Smooth muscle cell (in vitro differentiated cells): ENCODE measurements around the gene MYO19. TPM values are rescaled to one million over a fixed set of nuclear protein-coding genes. Genes with fewer than 3 reads are reported as not detected.

Experiments used
- DNase-seq: peaks from one replicate; lab custom pipeline; 2025; ENCODE audit not compliant: unreplicated experiment; lab: John Stamatoyannopoulos, UW
- H2AFZ ChIP-seq: fragments of 200-600 bp; sonication (generic); 2 replicates; pipeline ENCODE4 v1.6.0; 2016; ENCODE audit warnings: antibody characterized with exemption, low read depth, mild to moderate bottlenecking
- H3F3A ChIP-seq: fragments of 200-600 bp; sonication (generic); 2 replicates; pipeline ENCODE4 v1.6.0; 2017; ENCODE audit warnings: antibody characterized with exemption, low read depth
- H3K27ac ChIP-seq: fragments of 200-600 bp; sonication (generic); 2 replicates; pipeline ENCODE4 v1.5.1; 2016; ENCODE audit warnings: low read depth, mild to moderate bottlenecking
- H3K27me3 ChIP-seq: fragments of 200-600 bp; sonication (generic); 2 replicates; pipeline ENCODE4 v1.6.1; 2016; ENCODE audit warnings: low read depth, mild to moderate bottlenecking
- H3K36me3 ChIP-seq: fragments of 200-600 bp; sonication (generic); 2 replicates; pipeline ENCODE4 v1.5.1; 2016; ENCODE audit warnings: low read depth
- H3K4me1 ChIP-seq: fragments of 200-600 bp; sonication (generic); 2 replicates; pipeline ENCODE4 v1.5.1; 2016; ENCODE audit warnings: low read depth
- H3K4me2 ChIP-seq: fragments of 200-600 bp; sonication (generic); 2 replicates; pipeline ENCODE4 v1.6.0; 2016; ENCODE audit warnings: mild to moderate bottlenecking
- H3K4me3 ChIP-seq: fragments of 200-600 bp; sonication (generic); 2 replicates; pipeline ENCODE4 v1.5.1; 2016; ENCODE audit warnings: mild to moderate bottlenecking
- H3K79me2 ChIP-seq: fragments of 200-600 bp; sonication (generic); 2 replicates; pipeline ENCODE4 v1.6.0; 2016; ENCODE audit warnings: low read depth, mild to moderate bottlenecking
- H3K9ac ChIP-seq: fragments of 200-600 bp; sonication (generic); 2 replicates; pipeline ENCODE4 v1.6.0; 2016; ENCODE audit warnings: low read depth
- H3K9me3 ChIP-seq: fragments of 200-600 bp; sonication (generic); replicated peaks from 2 replicates; pipeline ENCODE4 v1.5.1; 2016; ENCODE audit warnings: low read depth
- H4K20me1 ChIP-seq: fragments of 200-600 bp; sonication (generic); 2 replicates; pipeline ENCODE4 v1.6.0; 2016; ENCODE audit warnings: low read depth
- CTCF ChIP-seq: fragments of 200-600 bp; sonication (generic); IDR thresholded peaks from 2 replicates; pipeline ENCODE4 v1.5.1; 2017; ENCODE audit warnings: borderline replicate concordance, mild to moderate bottlenecking, antibody characterized with exemption; ENCODE audit not compliant: insufficient read depth, poor library complexity, severe bottlenecking
- WGBS: methylation state at CpG from one replicate; pipeline ENCODE4 v1.1.7; 2016; ENCODE audit warnings: low lambda C conversion rate; 5-methylcytosine and 5-hydroxymethylcytosine counted together
- polyA plus RNA-seq: library from polyadenylated mRNA; unstranded; fragments of >200 nt; fragmentation: Nextera tagmentation; extraction: Ambion mirVana; gene quantifications from 2 replicates; pipeline ENCODE4 v1.2.1, GENCODE V29; 2016
- total RNA-seq: library from RNA; depleted of rRNA; stranded (reverse); fragments of >200 nt; gene quantifications from 2 replicates; pipeline ENCODE4 v1.2.3, GENCODE V29; 2014

Gene MYO19
- total and polyA plus RNA-seq, 2 experiments from 2014 or later: 20.4 to 34.8 TPM

GRCh38 chr17:36475346-36475970, 59.2 kb downstream of the MYO19 start:
- Histone ChIP-seq H4K20me1 (no peaks in the 10 kb centered on the region), H3K79me2 (no peaks in the 10 kb centered on the region)
- 79% methylated on average over 4 of the region's 4 CpGs for WGBS

GRCh38 chr17:36474571-36474970, 60.1 kb downstream of the MYO19 start:
- Histone ChIP-seq H3K4me2 (no peak overlapping the region), H3K36me3 (no peaks in the 10 kb centered on the region), H3K4me3 (no peak overlapping the region), H2AFZ (no peak overlapping the region), H4K20me1 (no peaks in the 10 kb centered on the region), H3K27ac (no peak overlapping the region), H3K9me3 (no peaks in the 10 kb centered on the region), H3K79me2 (no peaks in the 10 kb centered on the region), H3K4me1 (no peaks in the 10 kb centered on the region), H3K9ac (no peak overlapping the region), H3F3A (no peaks in the 10 kb centered on the region), H3K27me3 (peaks cover 73% of the 10 kb centered on the region)
- TF ChIP-seq CTCF: no peak
- 83% methylated on average over 7 of the region's 7 CpGs for WGBS
- no peak for DNase-seq

More at GRCh38 chr17:36475346-36475970, 59.2 kb downstream of the MYO19 start:
- Histone ChIP-seq H3K4me1 (no peaks in the 10 kb centered on the region), H3K9ac (no peak overlapping the region), H2AFZ (no peak overlapping the region), H3K4me2 (no peak overlapping the region), H3K9me3 (no peaks in the 10 kb centered on the region), H3K4me3 (no peak overlapping the region), H3K27ac (no peak overlapping the region), H3F3A (no peaks in the 10 kb centered on the region), H3K27me3 (peaks cover 71% of the 10 kb centered on the region), H3K36me3 (no peaks in the 10 kb centered on the region)
- TF ChIP-seq CTCF: no peak
- DNase-seq: no peak

GRCh38 chr17:36470499-36470898, 64.2 kb downstream of the MYO19 start:
- H4K20me1 ChIP-seq: no peaks in the 10 kb centered on the region
- H2AFZ ChIP-seq: no peak overlapping the region
- no peaks in the 10 kb centered on the region for H3K4me1 ChIP-seq
- no peak overlapping the region for H3K9ac ChIP-seq
- H3K27ac ChIP-seq: no peak overlapping the region
- H3K27me3 ChIP-seq: peaks cover 60% of the 10 kb centered on the region
- H3F3A ChIP-seq: no peaks in the 10 kb centered on the region
- H3K4me3 ChIP-seq: no peak overlapping the region
- no peaks in the 10 kb centered on the region for H3K9me3 ChIP-seq
- TF ChIP-seq CTCF: no peak
- no peak for DNase-seq
- no peak overlapping the region for H3K4me2 ChIP-seq
- H3K36me3 ChIP-seq: no peaks in the 10 kb centered on the region
- no peaks in the 10 kb centered on the region for H3K79me2 ChIP-seq

DNA sequence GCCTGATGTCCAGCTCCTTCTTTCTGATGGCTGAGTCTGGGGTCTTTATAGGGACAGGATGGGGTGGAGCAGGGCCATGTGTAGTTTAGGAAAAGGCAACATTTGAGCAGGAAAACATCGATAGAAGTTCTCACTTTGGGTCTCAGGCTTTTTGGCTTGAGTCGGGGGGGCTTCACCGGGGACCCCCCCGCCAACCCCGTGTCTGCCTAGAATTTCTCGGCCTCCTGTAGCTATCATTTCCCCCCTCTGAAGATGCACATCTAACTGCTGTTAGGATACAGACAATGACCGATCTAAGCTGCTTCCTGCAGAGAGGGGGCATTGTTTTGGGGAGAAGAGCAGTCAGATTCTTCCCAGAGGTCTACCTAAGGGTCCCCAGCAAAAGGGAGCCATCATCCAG, 64.9 kb downstream of the MYO19 start:
- Histone ChIP-seq H3K4me1 (no peaks in the 10 kb centered on the region), H3K36me3 (no peaks in the 10 kb centered on the region)
- no peak for TF ChIP-seq CTCF

More for the DNA sequence above, 64.9 kb downstream of the MYO19 start:
- peaks cover 60% of the 10 kb centered on the region for H3K27me3 ChIP-seq
- 60% methylated on average over 7 of the region's 7 CpGs for WGBS
- H3K79me2 ChIP-seq: no peaks in the 10 kb centered on the region
- no peak overlapping the region for H3K4me3 ChIP-seq
- no peaks in the 10 kb centered on the region for H4K20me1 ChIP-seq
- no peak overlapping the region for H3K27ac ChIP-seq
- no peak overlapping the region for H3K4me2 ChIP-seq
- no peak overlapping the region for H2AFZ ChIP-seq
- no peaks in the 10 kb centered on the region for H3K9me3 ChIP-seq
- H3F3A ChIP-seq: no peaks in the 10 kb centered on the region
- DNase-seq: no peak
- no peak overlapping the region for H3K9ac ChIP-seq
